Endothelial cell of umbilical vein (primary cell): ENCODE measurements around the gene RIC1.

Experiments
- POLR2A ChIP-seq: IDR thresholded peaks from 2 replicates; pipeline ENCODE4 v1.6.1; 2012; ENCODE audit warnings: low read depth, mild to moderate bottlenecking, control low read depth, low read length
- TF ChIP-seq, protein P1 (sequence below), 2 donors: IDR thresholded peaks; 1 replicate in 1 of 2; 2 replicates in 1 of 2; pipeline ENCODE4 v1.5.1; 2011; ENCODE audit warnings: low read length in 2 of 2, mild to moderate bottlenecking in 2 of 2, moderate library complexity in 2 of 2, control low read depth in 1 of 2, inconsistent platforms in 1 of 2, low read depth in 1 of 2; ENCODE audit not compliant: insufficient read depth in 1 of 2; ENCODE audit errors: extremely low read depth in 1 of 2

DNA sequence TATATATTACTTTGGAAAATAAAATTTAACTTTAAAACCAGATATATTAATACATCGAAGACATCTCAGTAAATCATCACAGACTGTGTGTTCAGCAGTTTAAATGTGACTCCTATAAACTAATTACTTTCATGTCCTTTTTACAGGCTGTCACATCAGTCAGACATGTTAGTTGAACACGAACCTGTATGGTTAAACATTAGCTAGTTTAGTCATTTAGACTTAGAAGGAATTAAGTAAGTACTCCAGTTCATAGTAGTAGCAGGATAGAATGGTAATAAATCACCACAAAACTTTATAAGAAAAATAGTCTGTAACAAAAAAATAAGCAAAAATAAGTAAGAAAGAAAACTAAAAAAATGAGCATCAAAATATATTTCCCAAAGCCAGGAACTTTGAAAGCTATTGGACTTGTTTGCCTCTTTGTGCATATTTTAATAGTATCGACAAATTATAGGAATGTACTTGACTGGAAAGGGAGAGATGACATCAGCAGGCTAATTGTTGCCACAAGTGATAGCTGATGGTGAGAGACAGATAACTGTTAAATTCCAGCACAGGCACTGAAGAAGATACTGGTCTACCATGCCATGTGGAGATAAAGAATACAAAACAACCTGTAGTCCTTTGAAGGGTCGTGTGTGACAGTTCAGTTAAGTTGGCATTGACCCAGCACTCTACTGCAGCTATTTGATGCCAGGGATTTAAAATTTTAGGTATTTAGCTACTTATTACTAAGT lies 83.9 kb downstream of the RIC1 start:
- TF ChIP-seq, protein P1, sequence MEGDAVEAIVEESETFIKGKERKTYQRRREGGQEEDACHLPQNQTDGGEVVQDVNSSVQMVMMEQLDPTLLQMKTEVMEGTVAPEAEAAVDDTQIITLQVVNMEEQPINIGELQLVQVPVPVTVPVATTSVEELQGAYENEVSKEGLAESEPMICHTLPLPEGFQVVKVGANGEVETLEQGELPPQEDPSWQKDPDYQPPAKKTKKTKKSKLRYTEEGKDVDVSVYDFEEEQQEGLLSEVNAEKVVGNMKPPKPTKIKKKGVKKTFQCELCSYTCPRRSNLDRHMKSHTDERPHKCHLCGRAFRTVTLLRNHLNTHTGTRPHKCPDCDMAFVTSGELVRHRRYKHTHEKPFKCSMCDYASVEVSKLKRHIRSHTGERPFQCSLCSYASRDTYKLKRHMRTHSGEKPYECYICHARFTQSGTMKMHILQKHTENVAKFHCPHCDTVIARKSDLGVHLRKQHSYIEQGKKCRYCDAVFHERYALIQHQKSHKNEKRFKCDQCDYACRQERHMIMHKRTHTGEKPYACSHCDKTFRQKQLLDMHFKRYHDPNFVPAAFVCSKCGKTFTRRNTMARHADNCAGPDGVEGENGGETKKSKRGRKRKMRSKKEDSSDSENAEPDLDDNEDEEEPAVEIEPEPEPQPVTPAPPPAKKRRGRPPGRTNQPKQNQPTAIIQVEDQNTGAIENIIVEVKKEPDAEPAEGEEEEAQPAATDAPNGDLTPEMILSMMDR (IDR thresholded peaks at IDR 0.05; ENCODE audit: extremely low read depth in 1 of 2, insufficient read depth in 1 of 2, low read depth in 1 of 2, low read length in 2 of 2) = no peak
- no peak for TF ChIP-seq POLR2A
